HCT116 (cell line): ENCODE data around the gene AQP1. TPM values are rescaled to one million over a fixed set of nuclear protein-coding genes. Genes with fewer than 3 reads are reported as not detected.

ENCODE experiments used
- ATAC-seq: fragments of 200-7000 bp; cut with Tn5 transposase; 2 replicates; pipeline ENCODE4 v1.9.1; 2020; ENCODE audit warnings: mild to moderate bottlenecking, moderate library complexity
- BruUV-seq: library from RNA; stranded (reverse); fragments of 400-500 nt; replicated peaks from 2 replicates; lab custom pipeline; 2021; lab: Mats Ljungman, UMichigan
- CTCF ChIA-PET: fragments of 300-600 bp; sonication (Branson Sonifier 250); formaldehyde crosslinking; loops from one replicate; lab custom pipeline; 2021; ENCODE audit warnings: antibody characterized with exemption; lab: Charles Lee
- POLR2A ChIA-PET: fragments of 300-600, 350-600 bp; sonication (Branson Sonifier 250); formaldehyde crosslinking; loops from one replicate; lab custom pipeline; 2021; ENCODE audit warnings: antibody characterized with exemption; lab: Charles Lee
- RAD21 ChIA-PET, 2 experiments: fragments of 300-600 bp; sonication (Branson Sonifier 250); formaldehyde crosslinking; loops; one replicate each; lab custom pipeline; 2023; ENCODE audit warnings: low total read pairs in 2 of 2; ENCODE audit not compliant: uncharacterized antibody in 2 of 2, unreplicated experiment in 2 of 2, low non-redundant PET in 1 of 2; lab: Charles Lee
- DNase-seq: peaks from one replicate; pipeline ENCODE4 v3.0.0-alpha.2; 2010; ENCODE audit warnings: low read depth, low spot score
- H2AFZ ChIP-seq: fragments of 200-600 bp; shearing (Covaris generic), sonication (generic); 2 replicates; pipeline ENCODE4 v1.6.1; 2017; ENCODE audit warnings: low read depth, mixed run types, mixed read lengths, antibody characterized with exemption, low read length; ENCODE audit not compliant: poor library complexity, severe bottlenecking
- H3K27ac ChIP-seq: 2 replicates; pipeline ENCODE4 v1.5.1; 2012; ENCODE audit warnings: low read depth, low read length
- H3K27me3 ChIP-seq: fragments of 200-600 bp; sonication (generic); 2 replicates; pipeline ENCODE4 v1.6.1; 2016; ENCODE audit warnings: mixed run types, low read length, mixed read lengths; ENCODE audit not compliant: insufficient read depth
- H3K36me3 ChIP-seq, 2 experiments: fragments of 200-500 bp in 1 of 2; fragments of 200-600 bp in 1 of 2; sonication (Bioruptor generic) in 1 of 2; sonication (generic) in 1 of 2; 2 replicates each; pipeline versions ENCODE4 v1.5.1 to v1.6.1; 2014 to 2016; ENCODE audit warnings: low read length in 2 of 2, inconsistent platforms in 1 of 2, mixed read lengths in 1 of 2, mixed run types in 1 of 2; ENCODE audit not compliant: insufficient read depth in 2 of 2, control insufficient read depth in 1 of 2
- H3K4me1 ChIP-seq, 2 experiments: fragments of 200-600 bp in 1 of 2; sonication (generic) in 1 of 2; 2 replicates each; pipeline versions ENCODE4 v1.5.1 to v1.6.1; 2012 to 2017; ENCODE audit warnings: low read length in 2 of 2, inconsistent platforms in 1 of 2, mild to moderate bottlenecking in 1 of 2, mixed read lengths in 1 of 2, mixed run types in 1 of 2, moderate library complexity in 1 of 2; ENCODE audit not compliant: insufficient read depth in 2 of 2, control insufficient read depth in 1 of 2
- H3K4me2 ChIP-seq: fragments of 200-600 bp; sonication (generic); 2 replicates; pipeline ENCODE4 v1.6.1; 2017; ENCODE audit warnings: mixed run types, low read length, mixed read lengths
- H3K4me3 ChIP-seq, 2 experiments: fragments of 200-600 bp in 1 of 2; sonication (generic) in 1 of 2; replicated peaks in 1 of 2; 2 replicates each; pipeline ENCODE4 v1.5.1; 2011 to 2016; ENCODE audit warnings: low read length in 2 of 2, control low read depth in 1 of 2, low read depth in 1 of 2, mild to moderate bottlenecking in 1 of 2, mixed read lengths in 1 of 2, mixed run types in 1 of 2
- H3K79me2 ChIP-seq: fragments of 200-600 bp; sonication (generic); 2 replicates; pipeline ENCODE4 v1.6.1; 2017; ENCODE audit warnings: mild to moderate bottlenecking, mixed run types, low read length, moderate library complexity, mixed read lengths; ENCODE audit not compliant: insufficient read depth
- H3K9ac ChIP-seq: fragments of 200-600 bp; sonication (generic); 2 replicates; pipeline ENCODE4 v1.6.1; 2016; ENCODE audit warnings: low read length, mixed read lengths
- H3K9me2 ChIP-seq: fragments of 200-600 bp; sonication (generic), shearing (Covaris generic); 2 replicates; pipeline ENCODE4 v1.6.1; 2017; ENCODE audit warnings: mixed run types, mild to moderate bottlenecking, moderate library complexity; ENCODE audit not compliant: insufficient read depth
- H3K9me3 ChIP-seq, 2 experiments: fragments of 200-500 bp in 1 of 2; fragments of 200-600 bp in 1 of 2; sonication (Bioruptor generic) in 1 of 2; sonication (generic) in 1 of 2; 2 replicates each; pipeline ENCODE4 v1.6.1; 2014 to 2017; ENCODE audit warnings: low read length in 2 of 2, mixed read lengths in 2 of 2, inconsistent platforms in 1 of 2, low read depth in 1 of 2, mild to moderate bottlenecking in 1 of 2, mixed run types in 1 of 2, moderate library complexity in 1 of 2; ENCODE audit not compliant: control insufficient read depth in 1 of 2, insufficient read depth in 1 of 2
- H4K20me1 ChIP-seq: fragments of 200-600 bp; sonication (generic), shearing (Covaris generic); 2 replicates; pipeline ENCODE4 v1.6.1; 2017; ENCODE audit warnings: mixed run types, mild to moderate bottlenecking, moderate library complexity; ENCODE audit not compliant: insufficient read depth
- SIN3A ChIP-seq: IDR thresholded peaks from 2 replicates; pipeline ENCODE4 v1.6.1; 2012; ENCODE audit warnings: low read depth
- intact Hi-C: fragments of 100-400 bp; cut with micrococcal nuclease; formaldehyde crosslinking; loops from 2 replicates; pipeline ENCODE4 v1.10.0; 2022
- total RNA-seq: library from RNA; stranded (reverse); gene quantifications from one replicate; pipeline ENCODE4 v1.2.1, GENCODE V29; 2021; ENCODE audit not compliant: unreplicated experiment
- TF ChIP-seq, protein P1 (sequence below), 3 experiments: fragments of 200-600 bp in 1 of 3; sonication (generic) in 1 of 3; IDR thresholded peaks in 2 of 3; conservative IDR thresholded peaks in 1 of 3; 2 replicates each; pipeline ENCODE4 v1.5.1; 2012 to 2017; ENCODE audit warnings: low read depth in 2 of 3, low read length in 2 of 3, antibody characterized with exemption in 1 of 3, borderline replicate concordance in 1 of 3, control low read depth in 1 of 3, mild to moderate bottlenecking in 1 of 3, mixed read lengths in 1 of 3, mixed run types in 1 of 3, moderate library complexity in 1 of 3; ENCODE audit not compliant: insufficient read depth in 1 of 3
- TF ChIP-seq, protein P2 (sequence below): IDR thresholded peaks from 2 replicates; pipeline ENCODE4 v1.6.1; 2012

AQP1 gene
- total RNA-seq, 1 experiment from 2014 or later: 2.0 TPM

- no TSS peak for BruUV-seq
- DNase-seq: no peak
These were observed 19.7 kb downstream of the AQP1 start for GRCh38 chr7:30931161-30931928.

More at GRCh38 chr7:30931161-30931928, 19.7 kb downstream of the AQP1 start:
- Histone ChIP-seq H3K4me3 (no peak overlapping the region), H3K9me3 (no peaks in the 10 kb centered on the region; a peak in 1 of 4 replicates), H3K27ac (no peak overlapping the region), H2AFZ (no peak overlapping the region), H3K4me1 (no peaks in the 10 kb centered on the region), H3K79me2 (no peaks in the 10 kb centered on the region), H3K9ac (no peak overlapping the region), H3K9me2 (no peaks in the 10 kb centered on the region), H3K27me3 (no peaks in the 10 kb centered on the region), H3K36me3 (no peaks in the 10 kb centered on the region), H4K20me1 (no peaks in the 10 kb centered on the region), H3K4me2 (no peak overlapping the region)
- POLR2A ChIA-PET: no interaction called here
- ATAC-seq: no peak
- no peak for TF ChIP-seq SIN3A
- TF ChIP-seq, protein P1, sequence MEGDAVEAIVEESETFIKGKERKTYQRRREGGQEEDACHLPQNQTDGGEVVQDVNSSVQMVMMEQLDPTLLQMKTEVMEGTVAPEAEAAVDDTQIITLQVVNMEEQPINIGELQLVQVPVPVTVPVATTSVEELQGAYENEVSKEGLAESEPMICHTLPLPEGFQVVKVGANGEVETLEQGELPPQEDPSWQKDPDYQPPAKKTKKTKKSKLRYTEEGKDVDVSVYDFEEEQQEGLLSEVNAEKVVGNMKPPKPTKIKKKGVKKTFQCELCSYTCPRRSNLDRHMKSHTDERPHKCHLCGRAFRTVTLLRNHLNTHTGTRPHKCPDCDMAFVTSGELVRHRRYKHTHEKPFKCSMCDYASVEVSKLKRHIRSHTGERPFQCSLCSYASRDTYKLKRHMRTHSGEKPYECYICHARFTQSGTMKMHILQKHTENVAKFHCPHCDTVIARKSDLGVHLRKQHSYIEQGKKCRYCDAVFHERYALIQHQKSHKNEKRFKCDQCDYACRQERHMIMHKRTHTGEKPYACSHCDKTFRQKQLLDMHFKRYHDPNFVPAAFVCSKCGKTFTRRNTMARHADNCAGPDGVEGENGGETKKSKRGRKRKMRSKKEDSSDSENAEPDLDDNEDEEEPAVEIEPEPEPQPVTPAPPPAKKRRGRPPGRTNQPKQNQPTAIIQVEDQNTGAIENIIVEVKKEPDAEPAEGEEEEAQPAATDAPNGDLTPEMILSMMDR (IDR thresholded peaks at IDR 0.05 in 2 of 3, conservative IDR thresholded peaks at IDR 0.05 in 1 of 3; ENCODE audit: borderline replicate concordance in 1 of 3, insufficient read depth in 1 of 3, low read depth in 2 of 3, low read length in 2 of 3): no peak
- TF ChIP-seq, protein P2, sequence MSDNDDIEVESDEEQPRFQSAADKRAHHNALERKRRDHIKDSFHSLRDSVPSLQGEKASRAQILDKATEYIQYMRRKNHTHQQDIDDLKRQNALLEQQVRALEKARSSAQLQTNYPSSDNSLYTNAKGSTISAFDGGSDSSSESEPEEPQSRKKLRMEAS: no peak
- intact Hi-C loops: no loop called here
- CTCF ChIA-PET: interaction anchor here (2.7 kb wide), 1 partner anchor 8 kb away, joined by 20 read pairs; no protein-coding TSS in a partner anchor
- RAD21 ChIA-PET: no interaction called here
